HepG2 (cell line): Measurements from ENCODE around the gene HYAL2. TPM values are rescaled to one million over a fixed set of nuclear protein-coding genes. Genes with fewer than 3 reads are reported as not detected.

ENCODE experiments used
- ATF7 ChIP-seq, 2 experiments: fragments of 450-650 bp in 1 of 2; sonication (generic) in 1 of 2; formaldehyde crosslinking in 1 of 2; IDR thresholded peaks; 2 replicates each; pipeline versions ENCODE4 v1.4.0 to v1.6.1; 2016 to 2020; ENCODE audit warnings: antibody characterized with exemption in 1 of 2, mild to moderate bottlenecking in 1 of 2, missing genetic modification reagents in 1 of 2
- CENPT ChIP-seq: sonication (generic); formaldehyde crosslinking; IDR thresholded peaks from 2 replicates; pipeline ENCODE4 v1.8.0; 2022; ENCODE audit warnings: low read depth, mild to moderate bottlenecking, moderate library complexity, missing genetic modification reagents
- HES4 ChIP-seq: sonication (generic); formaldehyde crosslinking; IDR thresholded peaks from 2 replicates; pipeline ENCODE4 v1.9.0; 2021; ENCODE audit warnings: mild to moderate bottlenecking, missing genetic modification reagents, borderline replicate concordance
- IRF9 ChIP-seq: sonication (generic); formaldehyde crosslinking; IDR thresholded peaks from 2 replicates; pipeline ENCODE4 v1.8.0; 2022; ENCODE audit warnings: missing genetic modification reagents, mild to moderate bottlenecking, borderline replicate concordance
- KLF9 ChIP-seq: IDR thresholded peaks from 2 replicates; pipeline ENCODE4 v1.6.1; 2016; ENCODE audit warnings: low read depth
- MAX ChIP-seq: IDR thresholded peaks from 2 replicates; pipeline ENCODE4 v1.6.1; 2012; ENCODE audit warnings: inconsistent platforms
- NFATC3 ChIP-seq: sonication (generic); formaldehyde crosslinking; IDR thresholded peaks from 2 replicates; pipeline ENCODE4 v1.5.1; 2020; ENCODE audit warnings: mild to moderate bottlenecking, missing genetic modification reagents
- NRL ChIP-seq: sonication (generic); formaldehyde crosslinking; IDR thresholded peaks from 2 replicates; pipeline ENCODE4 v1.5.0; 2020; ENCODE audit warnings: missing genetic modification reagents, mild to moderate bottlenecking, moderate library complexity, borderline replicate concordance
- PHB2 ChIP-seq: fragments of 450-650 bp; IDR thresholded peaks from 2 replicates; pipeline ENCODE4 v1.6.1; 2018; ENCODE audit not compliant: partially characterized antibody
- PRMT3 ChIP-seq: sonication (generic); formaldehyde crosslinking; IDR thresholded peaks from 2 replicates; pipeline ENCODE4 v1.8.1; 2022; ENCODE audit warnings: low read depth, mild to moderate bottlenecking, moderate library complexity, missing genetic modification reagents, borderline replicate concordance
- PRPF4 ChIP-seq: fragments of 200-400 bp; formaldehyde crosslinking; IDR thresholded peaks from 2 replicates; pipeline ENCODE4 v1.6.1; 2016; ENCODE audit warnings: low read length, low read depth; ENCODE audit not compliant: poor library complexity, severe bottlenecking
- RBM22 ChIP-seq: fragments of 200-400 bp; formaldehyde crosslinking; optimal IDR thresholded peaks from 2 replicates; pipeline ENCODE3; 2017; ENCODE audit warnings: mild to moderate bottlenecking, low read length, moderate library complexity
- RXRA ChIP-seq: sonication (generic); formaldehyde crosslinking; IDR thresholded peaks from 2 replicates; pipeline ENCODE4 v1.5.1; 2020; ENCODE audit warnings: missing genetic modification reagents
- TCF7 ChIP-seq: sonication (generic); IDR thresholded peaks from 2 replicates; pipeline ENCODE4 v1.6.1; 2016; ENCODE audit warnings: antibody characterized with exemption, low read depth
- TOPORS ChIP-seq: sonication (generic); formaldehyde crosslinking; IDR thresholded peaks from 2 replicates; pipeline ENCODE4 v1.8.0; 2023; ENCODE audit warnings: mild to moderate bottlenecking, missing genetic modification reagents
- ZBTB21 ChIP-seq: sonication (generic); formaldehyde crosslinking; IDR thresholded peaks from 2 replicates; pipeline ENCODE4 v1.4.0; 2020; ENCODE audit warnings: missing genetic modification reagents
- ZFP90 ChIP-seq: sonication (generic); formaldehyde crosslinking; IDR thresholded peaks from 2 replicates; pipeline ENCODE4 v1.8.0; 2022; ENCODE audit warnings: missing genetic modification reagents, mild to moderate bottlenecking, inconsistent platforms, borderline replicate concordance
- ZNF280B ChIP-seq: sonication (generic); formaldehyde crosslinking; IDR thresholded peaks from 2 replicates; pipeline ENCODE4 v1.5.0; 2020; ENCODE audit warnings: missing genetic modification reagents, mild to moderate bottlenecking, borderline replicate concordance
- ZNF382 ChIP-seq: sonication (generic); formaldehyde crosslinking; IDR thresholded peaks from 2 replicates; pipeline ENCODE4 v1.5.0; 2020; ENCODE audit warnings: missing genetic modification reagents, mild to moderate bottlenecking, borderline replicate concordance
- ZNF883 ChIP-seq: sonication (generic); formaldehyde crosslinking; IDR thresholded peaks from 2 replicates; pipeline ENCODE4 v1.5.1; 2020; ENCODE audit warnings: mild to moderate bottlenecking, missing genetic modification reagents; ENCODE audit errors: not compliant biosample characterization
- polyA plus RNA-seq, 8 experiments: library from polyadenylated mRNA; depleted of rRNA in 3 of 8; stranded (reverse) in 7 of 8; unstranded in 1 of 8; fragments of >200 nt; fragmentation: Illumina TruSeq in 4 of 8; extraction: Trizol in 4 of 8; gene quantifications; 2 replicates each; pipeline versions ENCODE4 v1.2.1 to v1.2.3, GENCODE V29; 2011 to 2016; ENCODE audit warnings: low read depth in 4 of 8, missing spikeins in 1 of 8, mixed read lengths in 1 of 8; ENCODE audit not compliant: insufficient read depth in 1 of 8
- total RNA-seq, 5 experiments: library from RNA; depleted of rRNA; stranded (reverse); fragments of >200 nt; fragmentation: Illumina TruSeq; extraction: Trizol; gene quantifications; 2 replicates each; pipeline ENCODE4 v1.2.3, GENCODE V29; 2016; ENCODE audit warnings: low read depth in 1 of 5
- TF ChIP-seq, protein P1 (sequence below): sonication (generic); formaldehyde crosslinking; IDR thresholded peaks from 2 replicates; pipeline ENCODE4 v1.4.0; 2020; ENCODE audit warnings: mild to moderate bottlenecking, missing genetic modification reagents
- TF ChIP-seq, protein P2 (sequence below): sonication (generic); formaldehyde crosslinking; IDR thresholded peaks from 2 replicates; pipeline ENCODE4 v1.4.0; 2020; ENCODE audit warnings: mild to moderate bottlenecking, missing genetic modification reagents

HYAL2 gene
- total and polyA plus RNA-seq, 2 of the 13 experiments (the other 11 are each of a cell fraction or from before 2014, with no cell fraction given), result 76.2 to 102 TPM

GRCh38 chr3:50302095-50303012 lies 20.2 kb downstream of the HYAL2 start (continued):
- no peak for TF ChIP-seq ZNF280B
- TF ChIP-seq RXRA (CRISPR knock-in tag), result peak; percentile 8; the same call in 1 of the 2 replicates
- no peak for TF ChIP-seq PHB2
- TF ChIP-seq NRL (CRISPR knock-in tag), result peak; percentile 26; the same call in 1 of the 2 replicates
- TF ChIP-seq MAX, result no peak; the same call in 1 of the 2 replicates
- TF ChIP-seq ZNF382, result no peak
- no peak for TF ChIP-seq ZFP90
- no peak for TF ChIP-seq ATF7 (IDR thresholded peaks at IDR 0.05)
- TF ChIP-seq ATF7 (CRISPR knock-in tag; IDR thresholded peaks at IDR 0.05), result no peak
- TF ChIP-seq, protein P1, sequence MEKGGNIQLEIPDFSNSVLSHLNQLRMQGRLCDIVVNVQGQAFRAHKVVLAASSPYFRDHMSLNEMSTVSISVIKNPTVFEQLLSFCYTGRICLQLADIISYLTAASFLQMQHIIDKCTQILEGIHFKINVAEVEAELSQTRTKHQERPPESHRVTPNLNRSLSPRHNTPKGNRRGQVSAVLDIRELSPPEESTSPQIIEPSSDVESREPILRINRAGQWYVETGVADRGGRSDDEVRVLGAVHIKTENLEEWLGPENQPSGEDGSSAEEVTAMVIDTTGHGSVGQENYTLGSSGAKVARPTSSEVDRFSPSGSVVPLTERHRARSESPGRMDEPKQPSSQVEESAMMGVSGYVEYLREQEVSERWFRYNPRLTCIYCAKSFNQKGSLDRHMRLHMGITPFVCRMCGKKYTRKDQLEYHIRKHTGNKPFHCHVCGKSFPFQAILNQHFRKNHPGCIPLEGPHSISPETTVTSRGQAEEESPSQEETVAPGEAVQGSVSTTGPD (CRISPR knock-in tag), result no peak
- TF ChIP-seq RBM22, result peak; percentile 65
- no peak for TF ChIP-seq PRPF4
- no peak for TF ChIP-seq TCF7
- no peak for TF ChIP-seq CENPT (CRISPR knock-in tag)
- TF ChIP-seq IRF9 (CRISPR knock-in tag), result no peak
- no peak for TF ChIP-seq ZBTB21 (CRISPR knock-in tag)
- TF ChIP-seq KLF9 (CRISPR knock-in tag), result no peak
- TF ChIP-seq PRMT3 (CRISPR knock-in tag), result no peak; the same call in 1 of the 2 replicates
- TF ChIP-seq TOPORS (CRISPR knock-in tag), result no peak; the same call in 1 of the 2 replicates
- TF ChIP-seq NFATC3 (CRISPR knock-in tag), result 0 out of 2 replicates have a peak, but pooled peaks have one; percentile 34
- TF ChIP-seq, protein P2, sequence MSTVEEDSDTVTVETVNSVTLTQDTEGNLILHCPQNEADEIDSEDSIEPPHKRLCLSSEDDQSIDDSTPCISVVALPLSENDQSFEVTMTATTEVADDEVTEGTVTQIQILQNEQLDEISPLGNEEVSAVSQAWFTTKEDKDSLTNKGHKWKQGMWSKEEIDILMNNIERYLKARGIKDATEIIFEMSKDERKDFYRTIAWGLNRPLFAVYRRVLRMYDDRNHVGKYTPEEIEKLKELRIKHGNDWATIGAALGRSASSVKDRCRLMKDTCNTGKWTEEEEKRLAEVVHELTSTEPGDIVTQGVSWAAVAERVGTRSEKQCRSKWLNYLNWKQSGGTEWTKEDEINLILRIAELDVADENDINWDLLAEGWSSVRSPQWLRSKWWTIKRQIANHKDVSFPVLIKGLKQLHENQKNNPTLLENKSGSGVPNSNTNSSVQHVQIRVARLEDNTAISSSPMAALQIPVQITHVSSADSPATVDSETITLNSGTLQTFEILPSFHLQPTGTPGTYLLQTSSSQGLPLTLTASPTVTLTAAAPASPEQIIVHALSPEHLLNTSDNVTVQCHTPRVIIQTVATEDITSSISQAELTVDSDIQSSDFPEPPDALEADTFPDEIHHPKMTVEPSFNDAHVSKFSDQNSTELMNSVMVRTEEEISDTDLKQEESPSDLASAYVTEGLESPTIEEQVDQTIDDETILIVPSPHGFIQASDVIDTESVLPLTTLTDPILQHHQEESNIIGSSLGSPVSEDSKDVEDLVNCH, result no peak
- TF ChIP-seq HES4 (CRISPR knock-in tag), result no peak
- no peak for TF ChIP-seq ZNF883 (CRISPR knock-in tag)
